ENCODE data around the gene CD248.
A peak's percentile ranks its signal among the peaks of the same experiment; 100 is the strongest.

Gene CD248

GRCh38 chr11:66347425-66348276 lies 30.8 kb upstream of the CD248 start, which contains the start of gene B4GAT1:
TSS of gene B4GAT1 (minus strand) at chr11:66347629. CDS start at chr11:66347545, 84 bp downstream.
- POLR2A ChIA-PET: interaction anchor here (0.7 to 4.3 kb wide), 15 partner anchors 9 to 269 kb away, joined by 3 to 18 read pairs (median 4); partner anchors contain the start of genes RBM14, RIN1, SLC29A2 and YIF1A
- TF ChIP-seq ELK4 (IDR thresholded peaks at IDR 0.05; ENCODE audit: borderline replicate concordance, low read depth, low read length) (no peak), TCF7L2 (IDR thresholded peaks at IDR 0.05; ENCODE audit: borderline replicate concordance, low read depth, low read length) (no peak), ZNF132 (tag by site-specific recombination; IDR thresholded peaks at IDR 0.05; ENCODE audit: borderline replicate concordance) (no peak), CTCF (tag by site-specific recombination; IDR thresholded peaks at IDR 0.05) (no peak), ZNF514 (tag by site-specific recombination; IDR thresholded peaks at IDR 0.05) (no peak), ZNF274 (IDR thresholded peaks at IDR 0.05; ENCODE audit: low read length) (no peak), ZNF274 (tag by site-specific recombination; IDR thresholded peaks at IDR 0.05; ENCODE audit: borderline replicate concordance) (no peak), ZNF112 (tag by site-specific recombination; IDR thresholded peaks at IDR 0.05) (no peak), ZNF777 (tag by site-specific recombination; IDR thresholded peaks at IDR 0.05; ENCODE audit: borderline replicate concordance) (peak; percentile 53; the same call in 1 of the 2 replicates), HIC1 (tag by site-specific recombination; IDR thresholded peaks at IDR 0.05) (no peak), ZNF157 (tag by site-specific recombination; IDR thresholded peaks at IDR 0.05) (no peak), ZNF768 (tag by site-specific recombination; IDR thresholded peaks at IDR 0.05) (no peak), ZBTB8A (tag by site-specific recombination; IDR thresholded peaks at IDR 0.05) (peak; percentile 55), ZNF623 (tag by site-specific recombination; IDR thresholded peaks at IDR 0.05) (no peak), ZNF571 (tag by site-specific recombination; IDR thresholded peaks at IDR 0.05) (no peak), ZNF830 (tag by site-specific recombination; IDR thresholded peaks at IDR 0.05; ENCODE audit: low read depth) (no peak), REPIN1 (tag by site-specific recombination; IDR thresholded peaks at IDR 0.05; ENCODE audit: low read depth) (0 out of 2 replicates have a peak, but pooled peaks have one; percentile 70), ZNF837 (tag by site-specific recombination; IDR thresholded peaks at IDR 0.05) (no peak), ZNF280C (tag by site-specific recombination; IDR thresholded peaks at IDR 0.05) (no peak), ZNF23 (tag by site-specific recombination; IDR thresholded peaks at IDR 0.05; ENCODE audit: borderline replicate concordance) (no peak), TRIM28 (IDR thresholded peaks at IDR 0.05; ENCODE audit: borderline replicate concordance, low read length) (peak; percentile 48; the same call in 1 of the 2 replicates), ZNF658 (tag by site-specific recombination; IDR thresholded peaks at IDR 0.05) (no peak), ZNF133 (tag by site-specific recombination; IDR thresholded peaks at IDR 0.05) (no peak), ZNF341 (tag by site-specific recombination; IDR thresholded peaks at IDR 0.05; ENCODE audit: low read depth) (no peak; the same call in 1 of the 2 replicates), ZNF639 (tag by site-specific recombination; IDR thresholded peaks at IDR 0.05) (peak; percentile 48; the same call in 1 of the 2 replicates), SP2 (tag by site-specific recombination; IDR thresholded peaks at IDR 0.05) (no peak), ZNF391 (tag by site-specific recombination; IDR thresholded peaks at IDR 0.05; ENCODE audit: borderline replicate concordance, low read depth) (peak; percentile 99), ZNF701 (tag by site-specific recombination; IDR thresholded peaks at IDR 0.05) (no peak), PRDM1 (tag by site-specific recombination; IDR thresholded peaks at IDR 0.05) (no peak), ZNF184 (tag by site-specific recombination; IDR thresholded peaks at IDR 0.05) (no peak)

More at GRCh38 chr11:66347425-66348276, 30.8 kb upstream of the CD248 start, which contains the start of gene B4GAT1:
- CTCF ChIA-PET: interaction anchor here (0.6 to 3.1 kb wide), 7 partner anchors 17 to 115 kb away, joined by 3 to 24 read pairs (median 6); no protein-coding TSS in a partner anchor
- H3K9me3 ChIP-seq (ENCODE audit: control insufficient read depth, insufficient read depth, low read depth, low read length): no peaks in the 10 kb centered on the region
- peak within 1 kb of the TSS; percentile 96 for H3K4me3 ChIP-seq (ENCODE audit: low read depth, low read length)
- H3K4me1 ChIP-seq (ENCODE audit: control insufficient read depth, insufficient read depth, low read length): no peaks in the 10 kb centered on the region
- H3K36me3 ChIP-seq (ENCODE audit: control insufficient read depth in 2 of 2, insufficient read depth in 1 of 2, low read length in 2 of 2): peaks cover 0 to 13% of the 10 kb centered on the region in 2 experiments; a peak in 1 of 3 replicates
- H3K27ac ChIP-seq (ENCODE audit: extremely low read depth, low read depth, low read length): peak within 1 kb of the TSS; percentile 89
